CD4-positive, alpha-beta T cell treated with Interleukin-6 for 4 hours (primary cell): ENCODE results near the gene TYROBP.
A peak's percentile ranks its signal among the peaks of the same experiment; 100 is the strongest.

ENCODE experiments used
- DNase-seq: peaks from one replicate; pipeline ENCODE4 v3.0.0-alpha.2; 2020; ENCODE audit warnings: mixed read lengths

Gene TYROBP

GRCh38 chr19:35869327-35870123, 38.6 kb downstream of the TYROBP start:
- DNase-seq: peak; percentile 82

GRCh38 chr19:35868823-35869326, 39.2 kb downstream of the TYROBP start:
- DNase-seq: no peak

GRCh38 chr19:35868172-35868822, 39.8 kb downstream of the TYROBP start, which contains the start of gene APLP1:
APLP1 (plus strand) TSS chr19:35868574; CDS start chr19:35868637, 63 bp downstream.
- DNase-seq: peak; percentile 76

GRCh38 chr19:35863018-35863417, 45.1 kb downstream of the TYROBP start:
- DNase-seq: no peak

- no peak for DNase-seq
These were observed 45.6 kb downstream of the TYROBP start for GRCh38 chr19:35862528-35862927.

- no peak for DNase-seq
These were observed 46.4 kb downstream of the TYROBP start for GRCh38 chr19:35861640-35862160.

GRCh38 chr19:35860818-35861639, 47.1 kb downstream of the TYROBP start:
- DNase-seq: no peak

- no peak for DNase-seq
These were observed 47.7 kb downstream of the TYROBP start for GRCh38 chr19:35860436-35860817.

- DNase-seq: no peak
These were observed 48.7 kb downstream of the TYROBP start for GRCh38 chr19:35859414-35859813.

- no peak for DNase-seq
These were observed 49.8 kb downstream of the TYROBP start for GRCh38 chr19:35858311-35858710.

GRCh38 chr19:35856546-35857149, 51.4 kb downstream of the TYROBP start, which contains the start of gene KIRREL2:
KIRREL2 (plus strand) TSS chr19:35856911; CDS start chr19:35857120, 209 bp downstream.
- peak; percentile 47 for DNase-seq
